Measurements from ENCODE around the gene EHMT1. TPM values are rescaled to one million over a fixed set of nuclear protein-coding genes. Genes with fewer than 3 reads are reported as not detected.

Gene EHMT1
- total and polyA plus RNA-seq, 4 experiments from 2014 or later = 6.7 to 118 (median 67.5) TPM

DNA sequence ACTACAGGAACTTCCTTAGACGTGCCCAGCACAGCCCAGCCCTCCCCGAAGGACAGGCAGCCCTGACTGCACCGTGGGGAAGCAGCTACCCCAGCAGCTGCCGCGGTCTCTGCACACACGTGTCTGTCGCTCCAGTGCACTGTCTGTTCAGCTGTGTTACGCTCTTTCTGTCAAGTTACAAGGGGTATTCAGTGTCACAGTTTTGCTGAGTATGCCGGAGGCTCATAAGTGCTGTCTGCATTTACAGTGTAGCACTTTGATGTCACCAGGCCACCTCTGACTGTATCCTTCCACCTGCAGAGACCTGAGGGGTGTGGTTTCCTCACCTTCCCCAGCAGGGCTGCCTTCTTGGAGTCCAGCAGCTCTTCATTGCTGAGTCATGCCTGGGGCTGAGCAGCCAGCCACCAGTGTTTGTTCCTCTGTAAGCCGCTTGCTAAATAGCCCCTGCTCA lies 126.8 kb downstream of the EHMT1 start:
- Mint-ChIP-seq H3K27me3 (no peaks in the 10 kb centered on the region), H3K4me1 (peaks cover 12 to 22% (median 17%) of the 10 kb centered on the region in 4 donors), H3K36me3 (peaks cover 40 to 63% of the 10 kb centered on the region in 2 donors), H3K9me3 (no peaks in the 10 kb centered on the region), H3K4me3 (peak overlapping the region in 2 of 8 donors; percentile 2 to 25), H3K27ac (peak overlapping the region in 2 of 7 donors; percentile 36 to 57)
- no peaks in the 10 kb centered on the region for H3K9me3 ChIP-seq (ENCODE audit: control insufficient read depth in 1 of 2, low read length in 2 of 2)
- peaks cover 7% of the 10 kb centered on the region for H3K4me1 ChIP-seq (ENCODE audit: insufficient read depth, low read length)
- peak in 4 of 5 donors; percentile 8 to 54 (median 16) for DNase-seq
- H3K36me3 ChIP-seq (ENCODE audit: insufficient read depth, low read length) = peaks cover 25% of the 10 kb centered on the region
- no peak overlapping the region for H3K4me3 ChIP-seq (ENCODE audit: low read length in 2 of 2)
- ChIA-PET CTCF (ENCODE audit: partially characterized antibody) (no interaction called here), POLR2A (ENCODE audit: partially characterized antibody) (no interaction called here)
- H3K27ac ChIP-seq (ENCODE audit: low read depth, low read length) = no peak overlapping the region
- H3K27me3 ChIP-seq (ENCODE audit: insufficient read depth, low read length) = no peaks in the 10 kb centered on the region
- intact Hi-C loops (cut with micrococcal nuclease) = no loop called here

DNA sequence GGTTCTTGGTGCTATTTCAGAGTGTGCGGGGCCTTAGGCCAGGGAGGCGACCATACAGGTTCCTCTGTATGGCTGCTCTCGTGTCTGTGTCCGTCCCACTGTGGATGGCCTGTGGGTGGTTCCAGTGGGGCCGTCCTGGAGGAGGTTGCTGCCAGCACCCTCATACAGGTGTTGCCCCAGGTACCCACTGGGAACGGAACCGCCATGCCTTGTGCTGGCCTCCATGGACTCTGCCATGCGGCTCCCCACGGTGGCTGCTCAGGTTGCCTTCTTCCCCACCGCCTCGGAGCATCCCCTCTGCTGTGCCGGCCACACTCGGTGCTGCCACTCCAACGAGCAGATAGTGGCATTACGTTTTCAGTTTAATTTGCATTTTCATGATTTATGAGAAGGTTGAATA lies 129.5 kb downstream of the EHMT1 start:
- no peaks in the 10 kb centered on the region for H3K27me3 Mint-ChIP-seq
- ChIA-PET POLR2A (ENCODE audit: partially characterized antibody) (interaction anchor here (0.9 kb wide), 1 partner anchor 46 kb away, joined by 3 read pairs; no protein-coding TSS in a partner anchor), CTCF (ENCODE audit: partially characterized antibody) (no interaction called here)
- Histone ChIP-seq H3K9me3 (ENCODE audit: control insufficient read depth in 1 of 2, low read length in 2 of 2) (no peaks in the 10 kb centered on the region), H3K4me3 (ENCODE audit: low read length in 2 of 2) (no peak overlapping the region), H3K27ac (ENCODE audit: low read depth, low read length) (no peak overlapping the region), H3K27me3 (ENCODE audit: insufficient read depth, low read length) (no peaks in the 10 kb centered on the region), H3K4me1 (ENCODE audit: insufficient read depth, low read length) (peaks cover 7% of the 10 kb centered on the region), H3K36me3 (ENCODE audit: insufficient read depth, low read length) (peaks cover 39% of the 10 kb centered on the region)
- peaks cover 12 to 21% (median 16%) of the 10 kb centered on the region in 4 donors for H3K4me1 Mint-ChIP-seq
- no peak overlapping the region for H3K4me3 Mint-ChIP-seq
- DNase-seq = no peak
- peak overlapping the region in 2 of 7 donors; percentile 84 to 85 for H3K27ac Mint-ChIP-seq
- intact Hi-C loops (cut with micrococcal nuclease) = no loop called here
- H3K36me3 Mint-ChIP-seq = peaks cover 54 to 72% of the 10 kb centered on the region in 2 donors
- peaks cover 0 to 3% (median 0%) of the 10 kb centered on the region in 8 donors for H3K9me3 Mint-ChIP-seq

DNA sequence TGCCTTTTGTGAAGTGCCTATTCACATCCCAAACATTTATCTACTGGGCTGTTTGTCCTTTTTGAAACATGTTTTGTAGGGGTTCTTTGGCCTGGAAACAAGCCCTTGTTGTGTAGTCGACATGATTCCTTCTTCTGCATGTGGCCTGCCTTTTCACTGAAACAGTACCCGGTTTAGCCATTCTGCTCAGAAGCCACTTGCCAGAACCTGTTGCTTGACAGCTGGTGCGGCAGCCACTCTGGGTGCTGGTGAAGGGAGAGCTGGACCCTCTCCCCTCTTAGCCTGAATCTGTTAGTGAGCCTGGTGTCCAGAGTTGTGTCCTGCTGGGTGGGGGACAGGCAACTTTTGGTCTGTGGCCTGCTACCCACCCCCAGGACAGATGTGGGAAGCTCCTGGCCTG lies 129.9 kb downstream of the EHMT1 start:
- H3K9me3 Mint-ChIP-seq = peaks cover 0 to 3% (median 0%) of the 10 kb centered on the region in 8 donors
- H3K4me1 Mint-ChIP-seq = peaks cover 13 to 21% (median 17%) of the 10 kb centered on the region in 4 donors
- no peaks in the 10 kb centered on the region for H3K27me3 Mint-ChIP-seq
- POLR2A ChIA-PET (ENCODE audit: partially characterized antibody) = interaction anchor here (0.9 kb wide), 1 partner anchor 46 kb away, joined by 3 read pairs; no protein-coding TSS in a partner anchor
- intact Hi-C loops (cut with micrococcal nuclease) = no loop called here
- H3K27ac Mint-ChIP-seq = peak overlapping the region in 1 of 7 donors; percentile 85
- no peak for DNase-seq
- peaks cover 53 to 70% of the 10 kb centered on the region in 2 donors for H3K36me3 Mint-ChIP-seq
- CTCF ChIA-PET (ENCODE audit: partially characterized antibody) = no interaction called here
- Histone ChIP-seq H3K27me3 (ENCODE audit: insufficient read depth, low read length) (no peaks in the 10 kb centered on the region), H3K9me3 (ENCODE audit: control insufficient read depth in 1 of 2, low read length in 2 of 2) (no peaks in the 10 kb centered on the region), H3K36me3 (ENCODE audit: insufficient read depth, low read length) (peaks cover 38% of the 10 kb centered on the region), H3K27ac (ENCODE audit: low read depth, low read length) (no peak overlapping the region), H3K4me3 (ENCODE audit: low read length in 2 of 2) (no peak overlapping the region), H3K4me1 (ENCODE audit: insufficient read depth, low read length) (peaks cover 7% of the 10 kb centered on the region)
- H3K4me3 Mint-ChIP-seq = no peak overlapping the region

DNA sequence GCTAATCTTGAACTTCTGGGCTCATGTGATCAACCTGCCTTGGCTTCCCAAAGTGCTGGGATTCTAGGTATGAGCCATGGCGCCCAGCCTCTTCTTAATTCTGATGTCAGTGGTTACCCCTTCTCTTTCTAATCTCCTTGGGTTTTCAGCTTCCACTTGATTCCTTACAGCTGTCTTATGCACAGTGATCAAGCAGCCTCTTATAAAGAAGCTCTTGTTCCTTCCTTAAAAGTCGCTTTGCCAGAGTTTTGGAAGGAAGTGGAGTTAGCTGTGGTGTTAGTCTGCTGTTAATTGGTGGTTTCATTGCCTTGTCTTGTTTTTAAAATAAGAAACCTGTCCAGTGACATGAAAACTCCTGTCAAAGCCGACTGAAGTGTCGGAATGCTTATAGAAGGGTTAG lies 130.7 kb downstream of the EHMT1 start:
- peaks cover 0 to 3% (median under 1%) of the 10 kb centered on the region in 8 donors for H3K9me3 Mint-ChIP-seq
- peak overlapping the region in 3 of 7 donors; percentile 14 to 76 (median 35) for H3K27ac Mint-ChIP-seq
- intact Hi-C loops (cut with micrococcal nuclease) = no loop called here
- H3K36me3 Mint-ChIP-seq = peaks cover 56 to 70% of the 10 kb centered on the region in 2 donors
- peaks cover 7% of the 10 kb centered on the region for H3K4me1 ChIP-seq (ENCODE audit: insufficient read depth, low read length)
- DNase-seq = no peak
- H3K27me3 ChIP-seq (ENCODE audit: insufficient read depth, low read length) = no peaks in the 10 kb centered on the region
- H3K9me3 ChIP-seq (ENCODE audit: control insufficient read depth in 1 of 2, low read length in 2 of 2) = no peaks in the 10 kb centered on the region
- ChIA-PET CTCF (ENCODE audit: partially characterized antibody) (no interaction called here), POLR2A (ENCODE audit: partially characterized antibody) (interaction anchor here (0.9 kb wide), 1 partner anchor 45 kb away, joined by 3 read pairs; no protein-coding TSS in a partner anchor)
- H3K27me3 Mint-ChIP-seq = no peaks in the 10 kb centered on the region
- peaks cover 12 to 18% (median 17%) of the 10 kb centered on the region in 4 donors for H3K4me1 Mint-ChIP-seq
- no peak overlapping the region for H3K4me3 ChIP-seq (ENCODE audit: low read length in 2 of 2)
- peaks cover 36% of the 10 kb centered on the region for H3K36me3 ChIP-seq (ENCODE audit: insufficient read depth, low read length)
- H3K27ac ChIP-seq (ENCODE audit: low read depth, low read length) = no peak overlapping the region
- H3K4me3 Mint-ChIP-seq = no peak overlapping the region

DNA sequence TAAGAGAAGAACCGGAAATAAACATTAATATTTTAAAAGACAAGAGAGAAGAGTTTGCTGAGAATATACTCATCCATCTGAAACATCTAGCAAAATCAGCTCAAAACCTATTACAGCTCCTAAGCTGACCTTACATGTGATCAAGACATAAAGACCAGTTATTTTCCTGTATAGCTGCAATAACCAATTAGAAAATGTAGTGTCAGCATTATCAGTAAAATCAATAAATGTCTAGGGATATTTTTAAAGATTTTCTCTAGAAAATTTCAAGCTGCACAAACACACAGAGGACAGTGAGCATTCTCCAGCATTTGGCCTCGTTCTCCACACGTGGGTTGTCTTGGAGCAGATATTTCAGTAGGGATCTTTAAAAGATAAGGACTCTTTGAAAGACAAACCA lies 131.2 kb downstream of the EHMT1 start:
- H3K36me3 Mint-ChIP-seq = peaks cover 56 to 69% of the 10 kb centered on the region in 2 donors

GRCh38 chr9:137750566-137750965 lies 131.8 kb downstream of the EHMT1 start:
- Mint-ChIP-seq H3K4me1 (peaks cover 3 to 13% (median 10%) of the 10 kb centered on the region in 4 donors), H3K36me3 (peaks cover 62 to 72% of the 10 kb centered on the region in 2 donors), H3K27ac (peak overlapping the region in 2 of 7 donors; percentile 4 to 19), H3K4me3 (no peak overlapping the region), H3K9me3 (peaks cover 2 to 9% (median 7%) of the 10 kb centered on the region in 8 donors), H3K27me3 (no peaks in the 10 kb centered on the region)
- Histone ChIP-seq H3K4me3 (ENCODE audit: low read length in 2 of 2) (no peak overlapping the region), H3K27me3 (ENCODE audit: insufficient read depth, low read length) (no peaks in the 10 kb centered on the region), H3K27ac (ENCODE audit: low read depth, low read length) (no peak overlapping the region), H3K36me3 (ENCODE audit: insufficient read depth, low read length) (peaks cover 38% of the 10 kb centered on the region), H3K9me3 (ENCODE audit: control insufficient read depth in 1 of 2, low read length in 2 of 2) (no peaks in the 10 kb centered on the region), H3K4me1 (ENCODE audit: insufficient read depth, low read length) (peaks cover 5% of the 10 kb centered on the region)
- intact Hi-C loops (cut with micrococcal nuclease) = no loop called here
- ChIA-PET CTCF (ENCODE audit: partially characterized antibody) (no interaction called here), POLR2A (ENCODE audit: partially characterized antibody) (no interaction called here)
- DNase-seq = no peak

More for the DNA sequence above, 131.2 kb downstream of the EHMT1 start:
- Histone ChIP-seq H3K4me1 (ENCODE audit: insufficient read depth, low read length) (peaks cover 7% of the 10 kb centered on the region), H3K27ac (ENCODE audit: low read depth, low read length) (no peak overlapping the region), H3K36me3 (ENCODE audit: insufficient read depth, low read length) (peaks cover 33% of the 10 kb centered on the region), H3K4me3 (ENCODE audit: low read length in 2 of 2) (no peak overlapping the region), H3K27me3 (ENCODE audit: insufficient read depth, low read length) (no peaks in the 10 kb centered on the region), H3K9me3 (ENCODE audit: control insufficient read depth in 1 of 2, low read length in 2 of 2) (no peaks in the 10 kb centered on the region)
- ChIA-PET POLR2A (ENCODE audit: partially characterized antibody) (no interaction called here), CTCF (ENCODE audit: partially characterized antibody) (no interaction called here)
- intact Hi-C loops (cut with micrococcal nuclease) = no loop called here
- peaks cover 7 to 15% (median 13%) of the 10 kb centered on the region in 4 donors for H3K4me1 Mint-ChIP-seq
- H3K27ac Mint-ChIP-seq = peak overlapping the region in 1 of 7 donors; percentile 14
- H3K9me3 Mint-ChIP-seq = peaks cover 0 to 4% (median 3%) of the 10 kb centered on the region in 8 donors
- H3K4me3 Mint-ChIP-seq = no peak overlapping the region
- DNase-seq = no peak
- no peaks in the 10 kb centered on the region for H3K27me3 Mint-ChIP-seq

DNA sequence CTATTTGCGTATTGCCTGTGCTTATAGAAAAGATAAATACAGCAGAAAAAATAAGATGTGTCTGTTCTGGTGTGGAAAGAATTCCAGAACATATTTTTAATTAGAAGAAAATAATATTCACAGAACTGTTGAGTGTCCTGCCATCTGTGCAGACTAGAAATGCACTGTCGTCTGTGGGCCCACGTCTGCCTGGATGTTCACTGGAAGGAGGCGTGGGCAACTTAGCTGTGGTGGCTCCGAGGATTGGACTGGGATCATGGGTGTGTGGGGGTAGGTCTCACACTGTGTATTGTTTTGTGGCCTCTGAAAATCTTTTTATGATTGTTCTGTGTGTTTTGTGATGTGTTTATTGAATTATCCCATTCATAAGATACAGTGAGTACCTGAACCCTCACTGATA lies 132.8 kb downstream of the EHMT1 start:
- ChIA-PET POLR2A (ENCODE audit: partially characterized antibody) (no interaction called here), CTCF (ENCODE audit: partially characterized antibody) (no interaction called here)
- Histone ChIP-seq H3K27me3 (ENCODE audit: insufficient read depth, low read length) (no peaks in the 10 kb centered on the region), H3K4me3 (ENCODE audit: low read length in 2 of 2) (no peak overlapping the region), H3K4me1 (ENCODE audit: insufficient read depth, low read length) (peaks cover under 1% of the 10 kb centered on the region), H3K27ac (ENCODE audit: low read depth, low read length) (no peak overlapping the region), H3K36me3 (ENCODE audit: insufficient read depth, low read length) (peaks cover 36% of the 10 kb centered on the region), H3K9me3 (ENCODE audit: control insufficient read depth in 1 of 2, low read length in 2 of 2) (no peaks in the 10 kb centered on the region)
- Mint-ChIP-seq H3K27ac (no peak overlapping the region), H3K4me1 (peaks cover 4 to 11% (median 10%) of the 10 kb centered on the region in 4 donors), H3K4me3 (no peak overlapping the region), H3K27me3 (no peaks in the 10 kb centered on the region), H3K9me3 (peaks cover 2 to 12% (median 10%) of the 10 kb centered on the region in 8 donors), H3K36me3 (peaks cover 67 to 76% of the 10 kb centered on the region in 2 donors)
- intact Hi-C loops (cut with micrococcal nuclease) = no loop called here
- DNase-seq = no peak

Measured in CD4-positive, alpha-beta memory T cell (primary cell).